ENCODE data around the gene GALC.
"Not testable (repeated sequence)": the region's sequence is repeated elsewhere in the genome, so short reads cannot be mapped to it uniquely, and the experiment has no call there.

Gene GALC

GRCh38 chr14:87992718-87993628 is at the start of gene GALC:
Gene GALC (minus strand): TSS chr14:87993182. CDS start chr14:87993164, 18 bp downstream.
- peak; percentile 86 to 91 for DNase-seq (ENCODE audit: low read depth in 2 of 2, low spot score in 1 of 2)

GRCh38 chr14:88040146-88040545 is 47.2 kb upstream of the GALC start:
- no peak for DNase-seq (ENCODE audit: low read depth in 2 of 2, low spot score in 1 of 2)

- no peak for DNase-seq (ENCODE audit: low read depth in 2 of 2, low spot score in 1 of 2)
Measured at GRCh38 chr14:88039197-88039596, 46.2 kb upstream of the GALC start.

- DNase-seq (ENCODE audit: low read depth in 2 of 2, low spot score in 1 of 2), result no peak
Measured at GRCh38 chr14:88037325-88037724, 44.3 kb upstream of the GALC start.

- no peak for DNase-seq (ENCODE audit: low read depth in 2 of 2, low spot score in 1 of 2)
Measured at GRCh38 chr14:88036422-88036821, 43.4 kb upstream of the GALC start.

GRCh38 chr14:88034076-88034475 is 41.1 kb upstream of the GALC start:
- no peak for DNase-seq (ENCODE audit: low read depth in 2 of 2, low spot score in 1 of 2)

- DNase-seq (ENCODE audit: low read depth in 2 of 2, low spot score in 1 of 2), result no peak
Measured at GRCh38 chr14:88032373-88032772, 39.4 kb upstream of the GALC start.

- no peak for DNase-seq (ENCODE audit: low read depth in 2 of 2, low spot score in 1 of 2)
Measured at GRCh38 chr14:88030892-88031291, 37.9 kb upstream of the GALC start.

- no peak for DNase-seq (ENCODE audit: low read depth in 2 of 2, low spot score in 1 of 2)
Measured at GRCh38 chr14:88030079-88030478, 37.1 kb upstream of the GALC start.

- no peak for DNase-seq (ENCODE audit: low read depth in 2 of 2, low spot score in 1 of 2)
Measured at GRCh38 chr14:88029500-88029899, 36.5 kb upstream of the GALC start.

GRCh38 chr14:88026890-88027289 is 33.9 kb upstream of the GALC start:
- DNase-seq (ENCODE audit: low read depth in 2 of 2, low spot score in 1 of 2), result no peak

GRCh38 chr14:88025313-88025712 is 32.3 kb upstream of the GALC start:
- no peak for DNase-seq (ENCODE audit: low read depth in 2 of 2, low spot score in 1 of 2)

GRCh38 chr14:88024252-88025086 is 31.5 kb upstream of the GALC start:
- not testable (repeated sequence) for DNase-seq (ENCODE audit: low read depth in 2 of 2, low spot score in 1 of 2)

- DNase-seq (ENCODE audit: low read depth in 2 of 2, low spot score in 1 of 2), result no peak
Measured at GRCh38 chr14:88023658-88024187, 30.7 kb upstream of the GALC start.

- no peak for DNase-seq (ENCODE audit: low read depth in 2 of 2, low spot score in 1 of 2)
Measured at GRCh38 chr14:88017535-88017934, 24.6 kb upstream of the GALC start.

GRCh38 chr14:88016768-88017167 is 23.8 kb upstream of the GALC start:
- no peak for DNase-seq (ENCODE audit: low read depth in 2 of 2, low spot score in 1 of 2)

- no peak for DNase-seq (ENCODE audit: low read depth in 2 of 2, low spot score in 1 of 2)
Measured at GRCh38 chr14:88013750-88014349, 20.9 kb upstream of the GALC start.

- DNase-seq (ENCODE audit: low read depth in 2 of 2, low spot score in 1 of 2), result no peak
Measured at GRCh38 chr14:88012495-88012894, 19.5 kb upstream of the GALC start.

GRCh38 chr14:88010331-88010730 is 17.3 kb upstream of the GALC start:
- no peak for DNase-seq (ENCODE audit: low read depth in 2 of 2, low spot score in 1 of 2)

- DNase-seq (ENCODE audit: low read depth in 2 of 2, low spot score in 1 of 2), result no peak
Measured at GRCh38 chr14:88009486-88009885, 16.5 kb upstream of the GALC start.

- no peak for DNase-seq (ENCODE audit: low read depth in 2 of 2, low spot score in 1 of 2)
Measured at GRCh38 chr14:88008039-88008742, 15.2 kb upstream of the GALC start.

Measured in stimulated activated CD8-positive, alpha-beta memory T cell treated with anti-CD3 and anti-CD28 coated beads, Interleukin-4, amount 100 ng/mL, for 1 hour (primary cell).